HepG2 (cell line): Measurements from ENCODE around the gene LATS1. TPM values are rescaled to one million over a fixed set of nuclear protein-coding genes. Genes with fewer than 3 reads are reported as not detected.
A peak's percentile ranks its signal among the peaks of the same experiment; 100 is the strongest.

Experiments used
- AKAP8 ChIP-seq: sonication (generic); formaldehyde crosslinking; IDR thresholded peaks from 2 replicates; pipeline ENCODE4 v1.5.1; 2020; ENCODE audit warnings: mild to moderate bottlenecking, missing genetic modification reagents
- ERF ChIP-seq: IDR thresholded peaks from 2 replicates; pipeline ENCODE4 v1.6.1; 2018; ENCODE audit warnings: missing biosample characterization, missing genetic modification reagents
- MED13 ChIP-seq: sonication (generic); formaldehyde crosslinking; IDR thresholded peaks from 2 replicates; pipeline ENCODE4 v1.5.0; 2020; ENCODE audit warnings: missing genetic modification reagents
- NFIB ChIP-seq: sonication (generic); formaldehyde crosslinking; IDR thresholded peaks from 2 replicates; pipeline ENCODE4 v1.9.0; 2021; ENCODE audit warnings: missing genetic modification reagents, mild to moderate bottlenecking, borderline replicate concordance
- ONECUT2 ChIP-seq: sonication (generic); formaldehyde crosslinking; IDR thresholded peaks from 2 replicates; pipeline ENCODE4 v1.4.0; 2020; ENCODE audit warnings: missing genetic modification reagents
- PAX8 ChIP-seq: sonication (generic); formaldehyde crosslinking; IDR thresholded peaks from 2 replicates; pipeline ENCODE4 v1.8.0; 2022; ENCODE audit warnings: mild to moderate bottlenecking, missing genetic modification reagents, borderline replicate concordance
- PHF21A ChIP-seq: sonication (generic); formaldehyde crosslinking; IDR thresholded peaks from 2 replicates; pipeline ENCODE4 v1.5.0; 2020; ENCODE audit warnings: mild to moderate bottlenecking, missing genetic modification reagents
- POLR2A ChIP-seq, 2 experiments: IDR thresholded peaks; 2 replicates each; pipeline ENCODE4 v1.6.1; 2011; ENCODE audit warnings: low read depth in 2 of 2, low read length in 2 of 2, mild to moderate bottlenecking in 1 of 2, moderate library complexity in 1 of 2; ENCODE audit not compliant: insufficient read depth in 1 of 2
- RXRA ChIP-seq: sonication (generic); formaldehyde crosslinking; IDR thresholded peaks from 2 replicates; pipeline ENCODE4 v1.5.1; 2020; ENCODE audit warnings: missing genetic modification reagents
- SIN3A ChIP-seq: IDR thresholded peaks from 2 replicates; pipeline ENCODE4 v1.6.1; 2011; ENCODE audit warnings: low read depth, mild to moderate bottlenecking, control low read depth, low read length, borderline replicate concordance
- SOX6 ChIP-seq, 2 experiments: fragments of 450-650 bp in 1 of 2; sonication (generic) in 1 of 2; formaldehyde crosslinking in 1 of 2; IDR thresholded peaks; 2 replicates each; pipeline versions ENCODE4 v1.4.0 to v1.6.1; 2017 to 2020; ENCODE audit warnings: antibody characterized with exemption in 1 of 2, mild to moderate bottlenecking in 1 of 2, missing genetic modification reagents in 1 of 2
- THYN1 ChIP-seq: sonication (generic); formaldehyde crosslinking; IDR thresholded peaks from 2 replicates; pipeline ENCODE4 v1.8.1; 2023; ENCODE audit warnings: low read depth, mild to moderate bottlenecking, moderate library complexity, missing genetic modification reagents, borderline replicate concordance
- ZC3H13 ChIP-seq: sonication (generic); formaldehyde crosslinking; IDR thresholded peaks from 2 replicates; pipeline ENCODE4 v1.8.1; 2023; ENCODE audit warnings: mild to moderate bottlenecking, missing genetic modification reagents, moderate library complexity
- ZFP41 ChIP-seq: sonication (generic); formaldehyde crosslinking; IDR thresholded peaks from 2 replicates; pipeline ENCODE4 v1.4.0; 2020; ENCODE audit warnings: mild to moderate bottlenecking, missing genetic modification reagents, borderline replicate concordance
- ZNF264 ChIP-seq: sonication (generic); formaldehyde crosslinking; IDR thresholded peaks from 2 replicates; pipeline ENCODE4 v1.4.0; 2020; ENCODE audit warnings: missing genetic modification reagents
- ZNF292 ChIP-seq: sonication (generic); formaldehyde crosslinking; IDR thresholded peaks from 2 replicates; pipeline ENCODE4 v1.8.1; 2022; ENCODE audit warnings: mild to moderate bottlenecking, low read depth, missing genetic modification reagents, borderline replicate concordance
- ZNF329 ChIP-seq: sonication (generic); formaldehyde crosslinking; IDR thresholded peaks from 2 replicates; pipeline ENCODE4 v1.9.0; 2021; ENCODE audit warnings: low read depth, mild to moderate bottlenecking, missing genetic modification reagents
- ZNF530 ChIP-seq: sonication (generic); formaldehyde crosslinking; IDR thresholded peaks from 2 replicates; pipeline ENCODE4 v1.5.0; 2020; ENCODE audit warnings: low read depth, mild to moderate bottlenecking, missing genetic modification reagents
- ZNF543 ChIP-seq: sonication (generic); formaldehyde crosslinking; IDR thresholded peaks from 2 replicates; pipeline ENCODE4 v1.4.0; 2020; ENCODE audit warnings: mild to moderate bottlenecking, missing genetic modification reagents
- ZNF563 ChIP-seq: sonication (generic); formaldehyde crosslinking; IDR thresholded peaks from 2 replicates; pipeline ENCODE4 v1.8.0; 2022; ENCODE audit warnings: mild to moderate bottlenecking, moderate library complexity, missing genetic modification reagents
- ZNF781 ChIP-seq: sonication (generic); formaldehyde crosslinking; IDR thresholded peaks from 2 replicates; pipeline ENCODE4 v1.5.1; 2020; ENCODE audit warnings: borderline replicate concordance, mild to moderate bottlenecking, missing genetic modification reagents; ENCODE audit errors: not compliant biosample characterization
- ZNF788 ChIP-seq: sonication (generic); formaldehyde crosslinking; IDR thresholded peaks from 2 replicates; pipeline ENCODE4 v1.5.0; 2020; ENCODE audit warnings: mild to moderate bottlenecking, missing genetic modification reagents, borderline replicate concordance
- ZNF790 ChIP-seq: sonication (generic); formaldehyde crosslinking; IDR thresholded peaks from 2 replicates; pipeline ENCODE4 v1.8.0; 2022; ENCODE audit warnings: missing genetic modification reagents, mild to moderate bottlenecking, borderline replicate concordance
- ZNF891 ChIP-seq: sonication (generic); formaldehyde crosslinking; IDR thresholded peaks from 2 replicates; pipeline ENCODE4 v1.5.0; 2020; ENCODE audit warnings: mild to moderate bottlenecking, missing genetic modification reagents
- polyA plus RNA-seq, 8 experiments: library from polyadenylated mRNA; depleted of rRNA in 3 of 8; stranded (reverse) in 7 of 8; unstranded in 1 of 8; fragments of >200 nt; fragmentation: Illumina TruSeq in 4 of 8; extraction: Trizol in 4 of 8; gene quantifications; 2 replicates each; pipeline versions ENCODE4 v1.2.1 to v1.2.3, GENCODE V29; 2011 to 2016; ENCODE audit warnings: low read depth in 4 of 8, missing spikeins in 1 of 8, mixed read lengths in 1 of 8; ENCODE audit not compliant: insufficient read depth in 1 of 8
- total RNA-seq, 5 experiments: library from RNA; depleted of rRNA; stranded (reverse); fragments of >200 nt; fragmentation: Illumina TruSeq; extraction: Trizol; gene quantifications; 2 replicates each; pipeline ENCODE4 v1.2.3, GENCODE V29; 2016; ENCODE audit warnings: low read depth in 1 of 5
- TF ChIP-seq, protein P1 (sequence below): sonication (generic); formaldehyde crosslinking; IDR thresholded peaks from 2 replicates; pipeline ENCODE4 v1.9.0; 2022; ENCODE audit warnings: missing genetic modification reagents, mild to moderate bottlenecking, borderline replicate concordance
- TF ChIP-seq, protein P2 (sequence below): sonication (generic); formaldehyde crosslinking; IDR thresholded peaks from 2 replicates; pipeline ENCODE4 v1.8.1; 2023; ENCODE audit warnings: missing genetic modification reagents, inconsistent platforms, borderline replicate concordance
- TF ChIP-seq, protein P3 (sequence below): sonication (generic); IDR thresholded peaks from 2 replicates; pipeline ENCODE4 v1.6.1; 2016; ENCODE audit warnings: low read depth, borderline replicate concordance

The LATS1 gene
- total and polyA plus RNA-seq, 2 of the 13 experiments (the other 11 are each of a cell fraction or from before 2014, with no cell fraction given), result 9.9 to 12.6 TPM

DNA sequence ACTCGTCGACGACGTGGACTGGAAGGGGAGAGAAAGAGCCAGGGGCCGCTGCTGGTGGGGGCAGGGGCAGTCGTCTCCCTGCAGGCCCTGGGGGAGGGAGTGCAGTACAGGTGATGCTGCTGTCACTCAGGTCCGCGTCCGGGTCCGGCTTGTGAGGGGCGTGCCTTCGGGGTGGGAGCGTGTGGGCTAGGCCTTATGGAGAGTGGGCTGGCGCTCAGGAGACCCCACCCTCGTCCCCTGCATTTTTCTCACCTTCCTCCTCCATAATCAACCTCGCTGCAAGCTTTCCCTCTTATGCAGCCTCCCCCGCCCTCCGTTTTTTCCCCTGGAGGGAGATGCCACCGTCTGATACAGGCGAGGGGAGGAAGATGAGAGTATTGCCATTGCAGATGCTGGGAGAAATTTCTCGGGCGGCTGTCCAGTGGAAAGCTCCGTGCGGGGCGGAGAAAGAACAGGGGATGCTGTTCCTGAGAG is 32.3 kb upstream of the LATS1 start (continued):
- TF ChIP-seq, protein P1, sequence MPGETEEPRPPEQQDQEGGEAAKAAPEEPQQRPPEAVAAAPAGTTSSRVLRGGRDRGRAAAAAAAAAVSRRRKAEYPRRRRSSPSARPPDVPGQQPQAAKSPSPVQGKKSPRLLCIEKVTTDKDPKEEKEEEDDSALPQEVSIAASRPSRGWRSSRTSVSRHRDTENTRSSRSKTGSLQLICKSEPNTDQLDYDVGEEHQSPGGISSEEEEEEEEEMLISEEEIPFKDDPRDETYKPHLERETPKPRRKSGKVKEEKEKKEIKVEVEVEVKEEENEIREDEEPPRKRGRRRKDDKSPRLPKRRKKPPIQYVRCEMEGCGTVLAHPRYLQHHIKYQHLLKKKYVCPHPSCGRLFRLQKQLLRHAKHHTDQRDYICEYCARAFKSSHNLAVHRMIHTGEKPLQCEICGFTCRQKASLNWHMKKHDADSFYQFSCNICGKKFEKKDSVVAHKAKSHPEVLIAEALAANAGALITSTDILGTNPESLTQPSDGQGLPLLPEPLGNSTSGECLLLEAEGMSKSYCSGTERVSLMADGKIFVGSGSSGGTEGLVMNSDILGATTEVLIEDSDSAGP (CRISPR knock-in tag), result peak; percentile 9; the same call in 1 of the 2 replicates
- peak; percentile 65; the same call in 1 of the 2 replicates for TF ChIP-seq ZNF790 (CRISPR knock-in tag)
- TF ChIP-seq, protein P2, sequence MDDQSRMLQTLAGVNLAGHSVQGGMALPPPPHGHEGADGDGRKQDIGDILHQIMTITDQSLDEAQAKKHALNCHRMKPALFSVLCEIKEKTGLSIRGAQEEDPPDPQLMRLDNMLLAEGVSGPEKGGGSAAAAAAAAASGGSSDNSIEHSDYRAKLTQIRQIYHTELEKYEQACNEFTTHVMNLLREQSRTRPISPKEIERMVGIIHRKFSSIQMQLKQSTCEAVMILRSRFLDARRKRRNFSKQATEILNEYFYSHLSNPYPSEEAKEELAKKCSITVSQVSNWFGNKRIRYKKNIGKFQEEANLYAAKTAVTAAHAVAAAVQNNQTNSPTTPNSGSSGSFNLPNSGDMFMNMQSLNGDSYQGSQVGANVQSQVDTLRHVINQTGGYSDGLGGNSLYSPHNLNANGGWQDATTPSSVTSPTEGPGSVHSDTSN (CRISPR knock-in tag), result 0 out of 2 replicates have a peak, but pooled peaks have one; percentile 15
- peak in 1 of 2 experiments; percentile 47; a peak in 1 of 4 replicates for TF ChIP-seq POLR2A (IDR thresholded peaks at IDR 0.05; ENCODE audit: insufficient read depth in 1 of 2, low read depth in 2 of 2, low read length in 2 of 2)
- peak; percentile 87; the same call in 1 of the 2 replicates for TF ChIP-seq ZNF292 (CRISPR knock-in tag)
- TF ChIP-seq ZNF891 (CRISPR knock-in tag), result 0 out of 2 replicates have a peak, but pooled peaks have one; percentile 14
- peak; percentile 50; the same call in 1 of the 2 replicates for TF ChIP-seq SIN3A
- TF ChIP-seq MED13 (CRISPR knock-in tag), result peak; percentile 23; the same call in 1 of the 2 replicates
- TF ChIP-seq PHF21A, result peak; percentile 6; the same call in 1 of the 2 replicates
- TF ChIP-seq ZNF788 (CRISPR knock-in tag), result 0 out of 2 replicates have a peak, but pooled peaks have one; percentile 50
- no peak for TF ChIP-seq ONECUT2 (CRISPR knock-in tag)
- peak; percentile 20; the same call in 1 of the 2 replicates for TF ChIP-seq ZC3H13 (CRISPR knock-in tag)
- no peak for TF ChIP-seq SOX6 (IDR thresholded peaks at IDR 0.05)
- TF ChIP-seq SOX6 (CRISPR knock-in tag; IDR thresholded peaks at IDR 0.05), result peak; percentile 50; the same call in 1 of the 2 replicates
- peak; percentile 67; the same call in 1 of the 2 replicates for TF ChIP-seq AKAP8 (CRISPR knock-in tag)
- TF ChIP-seq ZFP41 (CRISPR knock-in tag), result 0 out of 2 replicates have a peak, but pooled peaks have one; percentile 6
- TF ChIP-seq, protein P3, sequence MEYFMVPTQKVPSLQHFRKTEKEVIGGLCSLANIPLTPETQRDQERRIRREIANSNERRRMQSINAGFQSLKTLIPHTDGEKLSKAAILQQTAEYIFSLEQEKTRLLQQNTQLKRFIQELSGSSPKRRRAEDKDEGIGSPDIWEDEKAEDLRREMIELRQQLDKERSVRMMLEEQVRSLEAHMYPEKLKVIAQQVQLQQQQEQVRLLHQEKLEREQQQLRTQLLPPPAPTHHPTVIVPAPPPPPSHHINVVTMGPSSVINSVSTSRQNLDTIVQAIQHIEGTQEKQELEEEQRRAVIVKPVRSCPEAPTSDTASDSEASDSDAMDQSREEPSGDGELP, result peak; percentile 69; the same call in 1 of the 2 replicates
- 0 out of 2 replicates have a peak, but pooled peaks have one; percentile 32 for TF ChIP-seq ZNF264 (CRISPR knock-in tag)
- peak; percentile 60; the same call in 1 of the 2 replicates for TF ChIP-seq RXRA (CRISPR knock-in tag)
- TF ChIP-seq ZNF781 (CRISPR knock-in tag), result peak; percentile 13
- peak; percentile 67 for TF ChIP-seq ERF (CRISPR knock-in tag)
- no peak for TF ChIP-seq THYN1 (CRISPR knock-in tag)
- 0 out of 2 replicates have a peak, but pooled peaks have one; percentile 33 for TF ChIP-seq ZNF563 (CRISPR knock-in tag)
- TF ChIP-seq ZNF543, result no peak
- 0 out of 2 replicates have a peak, but pooled peaks have one; percentile 18 for TF ChIP-seq ZNF329
- 0 out of 2 replicates have a peak, but pooled peaks have one; percentile 72 for TF ChIP-seq NFIB (CRISPR knock-in tag)
- no peak for TF ChIP-seq PAX8
- no peak for TF ChIP-seq ZNF530 (CRISPR knock-in tag)
